ENCODE measurements around the gene AKT3.

AKT3 gene

DNA sequence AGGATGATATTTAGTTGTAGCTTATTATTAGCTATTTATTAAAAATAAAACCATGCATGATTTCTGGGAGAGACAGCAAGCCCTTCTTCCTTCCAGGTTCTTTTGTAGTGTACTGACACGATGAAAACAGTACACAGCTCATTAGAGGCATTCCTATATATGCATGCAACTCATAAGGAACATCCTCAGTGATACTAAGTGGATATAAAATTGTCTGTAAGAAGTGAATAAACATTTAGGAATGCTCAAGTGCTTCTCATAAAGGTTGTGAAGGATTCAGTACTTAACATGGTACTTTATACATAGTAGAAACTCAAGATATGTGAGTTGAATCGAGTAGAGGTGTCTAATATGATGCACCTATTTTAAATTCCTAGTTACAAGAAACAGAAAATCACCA lies 306.5 kb downstream of the AKT3 start:
- Histone ChIP-seq H3K9me3 (replicated peaks in 1 of 2; ENCODE audit: control insufficient read depth in 2 of 2, insufficient read depth in 1 of 2, low read depth in 1 of 2, low read length in 2 of 2) (no peaks in the 10 kb centered on the region), H3K4ac (ENCODE audit: low read length) (no peak overlapping the region), H2AFZ (ENCODE audit: low read length) (no peak overlapping the region), H3K14ac (ENCODE audit: low read length) (no peak overlapping the region), H3K18ac (ENCODE audit: low read length) (no peak overlapping the region), H3K4me1 (ENCODE audit: control insufficient read depth in 2 of 2, insufficient read depth in 1 of 2, low read depth in 1 of 2, low read length in 2 of 2) (no peaks in the 10 kb centered on the region), H4K91ac (ENCODE audit: low read depth, low read length, poor library complexity) (no peak overlapping the region), H2AK5ac (ENCODE audit: low read depth, low read length) (no peak overlapping the region), H3K27ac (replicated peaks; ENCODE audit: low read length) (no peak overlapping the region), H2BK12ac (ENCODE audit: low read length) (no peak overlapping the region), H2BK15ac (ENCODE audit: low read length) (no peak overlapping the region), H2BK120ac (ENCODE audit: low read depth, low read length) (no peak overlapping the region), H3K4me2 (ENCODE audit: insufficient read depth, low read length, poor library complexity, severe bottlenecking) (no peak overlapping the region), H3K36me3 (replicated peaks in 1 of 2; ENCODE audit: control insufficient read depth in 2 of 2, insufficient read depth in 2 of 2, low read length in 2 of 2) (peaks cover 0 to 28% of the 10 kb centered on the region in 2 donors), H3K9ac (ENCODE audit: low read depth, low read length, poor library complexity) (no peak overlapping the region), H3K23ac (ENCODE audit: low read depth, low read length, poor library complexity) (no peak overlapping the region), H2BK5ac (ENCODE audit: low read length) (no peak overlapping the region), H3K4me3 (ENCODE audit: low read length in 2 of 2) (no peak overlapping the region), H4K8ac (ENCODE audit: low read depth, low read length) (no peak overlapping the region), H3K27me3 (ENCODE audit: control insufficient read depth in 3 of 3, insufficient read depth in 3 of 3, low read depth in 1 of 3, low read length in 3 of 3) (no peaks in the 10 kb centered on the region), H3K79me1 (ENCODE audit: low read depth, low read length) (no peaks in the 10 kb centered on the region)
- WGBS, 2 donors (ENCODE audit: extremely low coverage in 2 of 2, insufficient read length in 2 of 2, insufficient replicate concordance in 1 of 2): no CpG with 5 or more reads among the region's 2 CpGs
- no peak for DNase-seq (ENCODE audit: low spot score)

DNA sequence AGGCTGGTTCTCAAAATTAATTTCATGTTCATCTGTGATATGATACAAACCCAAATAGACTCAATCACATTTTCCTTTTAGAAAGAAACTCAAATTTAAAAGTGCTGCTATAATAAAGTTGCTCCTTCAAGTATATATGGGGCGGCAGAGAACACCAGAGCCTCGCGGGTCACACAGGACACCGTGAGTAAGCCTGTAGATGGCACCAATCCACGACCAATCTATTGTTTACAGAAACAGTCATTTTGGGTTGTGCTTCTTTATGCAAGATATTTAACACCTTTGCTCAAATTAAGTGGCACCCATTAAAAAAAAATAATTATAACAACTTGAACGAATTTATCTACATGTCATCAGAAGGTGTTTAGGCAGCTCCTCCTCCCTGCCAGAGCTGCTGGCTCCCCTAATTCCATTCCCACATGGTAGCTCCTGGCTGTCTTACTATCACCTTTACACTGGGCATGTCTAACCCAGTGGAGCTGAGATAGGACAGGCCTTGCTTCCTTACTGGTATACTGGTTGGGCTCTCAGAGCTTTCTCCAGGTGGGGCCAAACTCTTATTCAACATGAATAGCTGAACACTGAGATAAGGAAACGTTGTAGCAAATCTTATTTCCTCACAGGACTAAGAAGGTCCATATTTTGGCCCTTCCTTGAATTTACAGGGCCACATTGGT lies 307.2 kb downstream of the AKT3 start:
- WGBS, 2 donors (ENCODE audit: extremely low coverage in 2 of 2, insufficient read length in 2 of 2, insufficient replicate concordance in 1 of 2): no CpG with 5 or more reads among the region's 7 CpGs
- H2BK15ac ChIP-seq (ENCODE audit: low read length): no peak overlapping the region
- no peak for DNase-seq (ENCODE audit: low spot score)
- no peak overlapping the region for H2BK5ac ChIP-seq (ENCODE audit: low read length)
- no peak overlapping the region for H3K18ac ChIP-seq (ENCODE audit: low read length)
- peaks cover 0 to 28% of the 10 kb centered on the region in 2 donors for H3K36me3 ChIP-seq (replicated peaks in 1 of 2; ENCODE audit: control insufficient read depth in 2 of 2, insufficient read depth in 2 of 2, low read length in 2 of 2)
- H3K4ac ChIP-seq (ENCODE audit: low read length): no peak overlapping the region
- H4K8ac ChIP-seq (ENCODE audit: low read depth, low read length): no peak overlapping the region
- H3K23ac ChIP-seq (ENCODE audit: low read depth, low read length, poor library complexity): no peak overlapping the region
- no peaks in the 10 kb centered on the region for H3K27me3 ChIP-seq (ENCODE audit: control insufficient read depth in 3 of 3, insufficient read depth in 3 of 3, low read depth in 1 of 3, low read length in 3 of 3)
- no peak overlapping the region for H3K14ac ChIP-seq (ENCODE audit: low read length)
- no peak overlapping the region for H2BK12ac ChIP-seq (ENCODE audit: low read length)
- H2BK120ac ChIP-seq (ENCODE audit: low read depth, low read length): no peak overlapping the region
- no peaks in the 10 kb centered on the region for H3K9me3 ChIP-seq (replicated peaks in 1 of 2; ENCODE audit: control insufficient read depth in 2 of 2, insufficient read depth in 1 of 2, low read depth in 1 of 2, low read length in 2 of 2)
- no peak overlapping the region for H3K4me2 ChIP-seq (ENCODE audit: insufficient read depth, low read length, poor library complexity, severe bottlenecking)
- H3K27ac ChIP-seq (replicated peaks; ENCODE audit: low read length): no peak overlapping the region
- no peaks in the 10 kb centered on the region for H3K4me1 ChIP-seq (ENCODE audit: control insufficient read depth in 2 of 2, insufficient read depth in 1 of 2, low read depth in 1 of 2, low read length in 2 of 2)
- H2AK5ac ChIP-seq (ENCODE audit: low read depth, low read length): no peak overlapping the region
- H2AFZ ChIP-seq (ENCODE audit: low read length): no peak overlapping the region
- H3K9ac ChIP-seq (ENCODE audit: low read depth, low read length, poor library complexity): no peak overlapping the region
- no peaks in the 10 kb centered on the region for H3K79me1 ChIP-seq (ENCODE audit: low read depth, low read length)
- no peak overlapping the region for H3K4me3 ChIP-seq (ENCODE audit: low read length in 2 of 2)
- no peak overlapping the region for H4K91ac ChIP-seq (ENCODE audit: low read depth, low read length, poor library complexity)

DNA sequence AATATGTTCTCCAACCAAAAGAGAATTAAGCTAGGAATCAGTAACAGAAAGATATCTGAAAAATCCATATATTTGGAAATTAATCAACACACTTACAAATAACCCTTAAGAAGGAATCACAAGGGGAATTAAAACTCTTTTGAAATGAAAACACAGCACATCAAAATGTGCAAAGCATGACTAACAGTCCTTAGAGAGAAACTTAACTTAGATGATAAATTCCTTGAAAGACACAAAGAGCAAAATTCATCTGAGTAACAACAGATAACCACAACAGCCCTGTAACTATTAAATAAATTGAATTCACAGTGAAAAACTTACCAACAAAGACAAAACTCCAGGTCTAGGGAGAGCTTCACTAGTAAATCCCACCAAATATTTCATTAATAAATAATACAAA lies 310.4 kb downstream of the AKT3 start:
- Histone ChIP-seq H3K4me3 (ENCODE audit: low read length in 2 of 2) (no peak overlapping the region), H2BK120ac (ENCODE audit: low read depth, low read length) (no peak overlapping the region), H2BK12ac (ENCODE audit: low read length) (no peak overlapping the region), H3K23ac (ENCODE audit: low read depth, low read length, poor library complexity) (no peak overlapping the region), H3K79me1 (ENCODE audit: low read depth, low read length) (no peaks in the 10 kb centered on the region), H2BK15ac (ENCODE audit: low read length) (no peak overlapping the region), H4K91ac (ENCODE audit: low read depth, low read length, poor library complexity) (no peak overlapping the region), H2AFZ (ENCODE audit: low read length) (no peak overlapping the region), H3K36me3 (replicated peaks in 1 of 2; ENCODE audit: control insufficient read depth in 2 of 2, insufficient read depth in 2 of 2, low read length in 2 of 2) (peaks cover 0 to 19% of the 10 kb centered on the region in 2 donors), H3K18ac (ENCODE audit: low read length) (no peak overlapping the region), H3K9ac (ENCODE audit: low read depth, low read length, poor library complexity) (no peak overlapping the region), H3K27ac (replicated peaks; ENCODE audit: low read length) (no peak overlapping the region), H3K4me1 (ENCODE audit: control insufficient read depth in 2 of 2, insufficient read depth in 1 of 2, low read depth in 1 of 2, low read length in 2 of 2) (no peaks in the 10 kb centered on the region), H3K14ac (ENCODE audit: low read length) (no peak overlapping the region), H2AK5ac (ENCODE audit: low read depth, low read length) (no peak overlapping the region), H4K8ac (ENCODE audit: low read depth, low read length) (no peak overlapping the region), H3K4me2 (ENCODE audit: insufficient read depth, low read length, poor library complexity, severe bottlenecking) (no peak overlapping the region), H3K9me3 (replicated peaks in 1 of 2; ENCODE audit: control insufficient read depth in 2 of 2, insufficient read depth in 1 of 2, low read depth in 1 of 2, low read length in 2 of 2) (no peaks in the 10 kb centered on the region), H3K4ac (ENCODE audit: low read length) (no peak overlapping the region), H2BK5ac (ENCODE audit: low read length) (no peak overlapping the region), H3K27me3 (ENCODE audit: control insufficient read depth in 3 of 3, insufficient read depth in 3 of 3, low read depth in 1 of 3, low read length in 3 of 3) (peaks cover 0 to 2% (median 0%) of the 10 kb centered on the region in 3 experiments)
- DNase-seq (ENCODE audit: low spot score): no peak

DNA sequence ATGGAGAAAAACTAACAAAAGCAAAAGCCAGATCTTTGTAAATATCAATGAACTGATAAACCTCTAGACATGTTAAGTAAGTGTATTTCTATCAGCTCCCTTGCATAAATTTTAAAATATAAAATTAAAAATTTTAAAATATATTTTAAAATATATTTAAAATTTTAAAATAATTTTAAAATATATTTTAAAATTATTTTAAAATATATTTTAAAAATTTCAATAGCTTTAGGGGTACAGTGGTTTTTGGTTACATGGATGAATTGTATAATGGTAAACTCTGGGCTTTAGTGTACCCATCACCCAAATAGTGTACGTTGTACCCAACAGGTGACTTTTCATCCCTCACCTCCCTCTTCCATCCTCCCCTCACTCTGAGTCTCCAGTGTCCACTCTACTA lies 315.0 kb downstream of the AKT3 start:
- Histone ChIP-seq H3K18ac (ENCODE audit: low read length) (no peak overlapping the region), H3K4me3 (ENCODE audit: low read length in 2 of 2) (no peak overlapping the region), H3K4ac (ENCODE audit: low read length) (no peak overlapping the region), H3K27ac (replicated peaks; ENCODE audit: low read length) (no peak overlapping the region), H3K4me2 (ENCODE audit: insufficient read depth, low read length, poor library complexity, severe bottlenecking) (no peak overlapping the region), H2BK5ac (ENCODE audit: low read length) (no peak overlapping the region), H3K9ac (ENCODE audit: low read depth, low read length, poor library complexity) (no peak overlapping the region), H3K4me1 (ENCODE audit: control insufficient read depth in 2 of 2, insufficient read depth in 1 of 2, low read depth in 1 of 2, low read length in 2 of 2) (no peaks in the 10 kb centered on the region), H2BK12ac (ENCODE audit: low read length) (no peak overlapping the region), H3K23ac (ENCODE audit: low read depth, low read length, poor library complexity) (no peak overlapping the region), H3K27me3 (ENCODE audit: control insufficient read depth in 3 of 3, insufficient read depth in 3 of 3, low read depth in 1 of 3, low read length in 3 of 3) (peaks cover 0 to 2% (median 0%) of the 10 kb centered on the region in 3 experiments), H3K36me3 (replicated peaks in 1 of 2; ENCODE audit: control insufficient read depth in 2 of 2, insufficient read depth in 2 of 2, low read length in 2 of 2) (no peaks in the 10 kb centered on the region), H2BK15ac (ENCODE audit: low read length) (no peak overlapping the region), H2AFZ (ENCODE audit: low read length) (no peak overlapping the region), H4K8ac (ENCODE audit: low read depth, low read length) (no peak overlapping the region), H3K79me1 (ENCODE audit: low read depth, low read length) (no peaks in the 10 kb centered on the region), H2BK120ac (ENCODE audit: low read depth, low read length) (no peak overlapping the region), H2AK5ac (ENCODE audit: low read depth, low read length) (no peak overlapping the region), H3K9me3 (replicated peaks in 1 of 2; ENCODE audit: control insufficient read depth in 2 of 2, insufficient read depth in 1 of 2, low read depth in 1 of 2, low read length in 2 of 2) (no peaks in the 10 kb centered on the region), H4K91ac (ENCODE audit: low read depth, low read length, poor library complexity) (no peak overlapping the region), H3K14ac (ENCODE audit: low read length) (no peak overlapping the region)
- DNase-seq (ENCODE audit: low spot score): no peak
- WGBS, 2 donors (ENCODE audit: extremely low coverage in 2 of 2, insufficient read length in 2 of 2, insufficient replicate concordance in 1 of 2): no CpG with 5 or more reads among the region's 1 CpG

Measured in neuronal stem cell (in vitro differentiated cells).